HG03520 (cell line): ENCODE results near the gene RPH3AL.

ENCODE experiments used
- ATAC-seq: cut with Tn5 transposase; IDR thresholded peaks from one replicate; pipeline ENCODE4 v1.9.1; 2021; ENCODE audit warnings: mild to moderate bottlenecking, moderate library complexity; ENCODE audit not compliant: unreplicated experiment

Gene RPH3AL

GRCh38 chr17:337022-337420 is 15.6 kb downstream of the RPH3AL start:
- no peak for ATAC-seq

DNA sequence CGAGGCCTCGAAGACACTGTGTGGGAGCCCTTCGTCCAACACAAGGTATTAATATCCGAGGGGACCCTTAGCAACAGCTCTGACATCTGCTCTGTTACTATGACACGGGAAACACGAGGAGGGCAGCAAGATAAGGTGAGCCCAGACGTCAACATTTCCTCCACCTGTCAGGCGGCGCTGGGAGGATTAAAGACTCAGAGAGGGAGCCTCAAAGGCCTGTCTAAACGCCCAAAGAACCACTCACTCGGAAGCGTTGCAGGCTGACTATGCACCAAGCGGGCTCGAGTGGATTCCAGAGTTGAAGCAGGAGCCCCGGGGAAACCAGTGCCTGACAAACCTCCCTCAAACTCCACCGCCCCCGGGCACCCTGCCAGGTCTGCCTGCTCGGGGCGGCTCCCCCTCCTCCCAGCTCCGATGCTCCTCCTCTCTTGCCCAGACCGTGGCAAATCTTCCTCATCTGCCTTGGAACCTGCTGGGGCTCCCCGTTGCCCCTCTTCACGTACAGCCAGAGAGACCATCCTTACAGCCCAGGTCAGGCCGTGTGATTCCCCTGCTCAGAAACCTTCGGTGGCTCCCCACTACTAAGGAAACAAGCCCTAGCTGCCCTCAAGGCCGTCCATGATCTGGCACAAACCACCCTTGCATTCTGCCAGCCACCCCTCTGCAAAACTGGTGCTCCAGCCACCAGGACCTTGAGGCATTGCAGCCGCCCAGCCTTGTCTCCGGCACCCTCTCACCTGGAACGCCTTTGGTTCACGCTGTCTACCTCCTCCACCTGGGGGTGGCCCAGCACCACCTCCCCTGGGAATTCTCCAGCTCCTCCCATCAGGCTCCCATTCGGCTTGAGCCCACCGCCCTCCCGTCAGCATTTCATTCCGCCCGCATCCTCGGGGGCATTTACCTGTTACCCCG is 16.2 kb downstream of the RPH3AL start:
- ATAC-seq = no peak

DNA sequence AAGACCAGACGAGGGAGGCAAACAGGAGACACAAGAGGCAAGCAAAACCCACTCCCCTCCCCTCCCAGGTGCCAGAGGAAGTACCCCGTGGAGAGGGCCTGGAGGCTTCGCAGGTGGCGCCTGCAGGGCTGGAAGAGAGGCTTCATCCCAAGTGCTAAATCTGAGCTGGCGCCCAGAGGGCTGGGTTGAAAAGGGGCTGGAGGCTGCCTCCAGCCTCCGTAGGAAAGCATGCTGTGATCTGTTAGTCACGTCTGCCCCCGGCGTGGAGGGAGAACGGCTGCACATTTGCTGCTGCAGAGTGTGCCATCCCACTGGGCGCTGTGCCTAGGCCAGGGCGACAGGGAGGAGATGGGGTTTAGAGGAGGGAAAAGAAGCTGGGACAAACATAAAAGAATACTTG is 16.9 kb downstream of the RPH3AL start:
- ATAC-seq = no peak

DNA sequence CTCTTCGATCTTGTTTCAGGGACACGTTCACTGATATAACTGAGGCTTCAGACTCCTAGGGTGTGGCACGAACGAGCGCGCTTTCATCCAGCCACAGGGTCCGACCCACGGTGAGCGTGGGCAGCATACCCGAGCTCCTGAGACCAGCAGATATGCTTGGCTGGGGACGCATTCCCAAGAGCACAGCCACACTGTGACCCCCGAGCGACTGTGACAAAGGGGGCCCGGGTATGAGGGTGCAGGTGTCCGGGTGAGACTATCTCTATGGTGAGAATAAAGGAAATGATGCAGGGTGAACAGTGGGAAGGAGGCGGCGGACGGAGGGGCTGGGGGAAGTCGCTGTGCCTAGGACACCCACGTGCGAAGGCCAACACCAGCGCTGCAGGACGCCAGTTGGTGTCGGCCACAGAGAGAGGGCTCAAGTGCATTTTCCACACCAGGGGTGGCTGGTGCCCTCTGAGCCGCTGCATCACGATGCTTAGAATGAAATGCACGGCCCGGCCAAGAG is 17.6 kb downstream of the RPH3AL start:
- ATAC-seq = no peak

DNA sequence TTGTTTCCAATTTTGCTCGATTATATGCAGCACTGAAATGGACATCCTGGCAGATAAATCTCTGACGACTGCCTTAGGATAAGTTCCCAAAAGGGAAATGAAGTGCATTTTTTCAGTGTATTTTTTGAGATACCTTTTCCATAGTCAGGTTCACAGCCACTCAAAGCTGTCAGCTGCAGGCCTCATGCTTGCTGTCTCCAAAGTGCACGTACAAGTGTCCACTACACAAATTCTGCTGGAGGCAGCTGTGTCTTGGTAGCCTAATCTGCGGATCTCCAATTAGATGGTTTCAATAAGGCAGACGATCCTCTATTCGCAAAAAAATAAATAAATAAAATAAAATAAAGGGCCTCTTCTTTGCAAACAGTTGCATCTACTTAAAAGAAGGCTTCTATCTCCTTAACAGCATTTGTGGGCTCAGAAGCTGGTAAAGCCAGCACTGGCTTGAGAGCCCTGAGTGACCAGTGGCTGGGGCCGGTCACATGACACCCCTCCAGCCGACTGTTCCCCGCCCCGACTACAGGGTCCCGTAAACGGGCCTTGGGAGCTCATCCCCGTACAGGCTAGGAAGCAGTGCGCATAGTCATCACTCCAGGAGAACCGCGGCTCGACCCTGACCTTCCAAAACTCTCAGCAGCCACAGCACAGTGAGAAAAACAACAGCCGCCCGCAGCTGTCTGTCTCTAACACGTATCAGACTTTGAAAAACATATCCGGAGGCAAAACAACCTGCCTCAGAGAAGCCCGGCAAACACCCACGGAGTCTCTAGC is 18.8 kb downstream of the RPH3AL start:
- no peak for ATAC-seq

DNA sequence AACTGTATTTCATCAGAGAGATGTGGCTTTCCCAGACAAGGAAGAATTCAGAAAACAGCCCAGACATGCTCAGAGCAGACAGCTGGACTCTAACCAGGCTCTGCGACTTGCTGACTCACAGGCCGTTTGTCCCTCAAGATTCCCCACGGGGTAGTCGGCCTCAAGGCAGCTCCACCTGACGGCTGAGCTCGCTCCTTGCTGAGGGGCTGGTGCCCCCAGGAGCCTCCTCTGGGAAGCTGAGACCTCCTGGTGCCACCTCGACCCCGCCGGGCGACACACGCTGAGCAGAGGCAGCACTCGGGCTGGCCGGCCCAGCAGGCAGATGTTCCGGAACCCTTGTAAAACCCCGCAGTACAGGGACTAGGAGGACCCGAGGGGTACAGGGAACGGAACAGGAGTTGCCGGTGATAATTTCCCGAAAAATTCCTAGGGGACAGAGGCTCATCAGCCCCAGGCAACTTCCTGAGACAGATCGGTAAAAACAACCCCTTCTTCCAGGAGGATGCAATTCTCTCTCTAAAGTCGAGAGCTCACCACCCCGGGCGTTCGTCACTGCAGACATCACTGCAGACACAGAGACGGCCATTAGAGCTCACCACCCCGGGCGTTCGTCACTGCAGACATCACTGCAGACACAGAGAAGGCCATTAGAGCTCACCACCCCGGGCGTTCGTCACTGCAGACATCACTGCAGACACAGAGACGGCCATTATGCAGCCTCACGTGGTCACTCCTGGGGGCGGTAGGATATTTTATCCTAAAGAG is 19.9 kb downstream of the RPH3AL start:
- no peak for ATAC-seq

DNA sequence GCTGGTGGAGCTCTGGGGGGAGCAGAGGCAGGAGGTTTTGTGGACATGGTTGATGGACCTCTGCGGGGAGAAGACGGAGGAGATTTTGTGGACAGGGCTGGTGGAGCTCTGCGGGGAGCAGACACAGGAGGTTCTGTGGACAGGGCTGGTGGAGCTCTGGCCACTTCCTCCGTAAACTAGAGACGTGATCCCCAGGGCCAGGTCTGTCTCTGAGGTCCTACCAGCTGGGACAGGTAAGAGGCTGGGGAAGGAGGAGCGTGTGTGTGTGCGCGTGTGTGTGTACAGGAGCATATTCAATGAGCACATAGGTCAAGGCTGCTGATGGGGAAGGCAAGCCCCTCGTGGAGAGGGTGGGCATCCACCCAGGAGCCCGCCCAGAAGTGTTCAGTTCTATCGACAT is 20.6 kb downstream of the RPH3AL start:
- no peak for ATAC-seq

DNA sequence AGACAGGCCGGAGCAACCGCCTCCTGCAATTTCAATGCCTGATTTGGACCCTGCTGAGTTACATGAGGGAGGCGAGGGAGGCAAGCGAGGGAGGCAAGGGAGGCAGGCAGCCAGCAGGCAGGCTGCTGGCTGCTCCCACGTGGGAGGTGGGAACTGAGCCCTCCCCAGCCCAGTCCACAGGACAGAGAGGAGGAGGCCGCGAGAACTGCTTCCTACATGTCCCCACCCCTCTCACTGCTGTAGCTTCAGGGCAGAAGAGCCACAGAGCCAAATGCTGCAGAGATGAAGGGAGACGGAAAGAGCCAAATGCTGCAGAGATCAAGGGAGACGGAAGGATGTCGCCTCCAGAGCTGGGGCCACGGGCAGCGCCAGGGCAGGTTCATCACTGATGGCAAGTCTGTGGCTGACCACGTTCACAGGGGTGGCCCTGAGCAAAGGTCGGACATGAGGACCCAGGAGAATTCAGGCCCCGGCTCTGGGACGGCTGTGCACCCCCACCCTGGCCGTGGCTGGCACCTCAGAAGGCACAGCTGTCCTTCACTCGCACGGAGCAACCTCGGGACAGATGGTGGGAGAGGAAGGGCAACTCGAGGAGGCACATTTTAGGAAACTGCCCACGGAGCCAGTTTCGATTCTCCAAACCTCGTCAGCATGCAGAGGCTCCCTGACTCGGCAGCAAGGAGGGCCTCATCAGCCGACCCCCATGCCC is 21.5 kb downstream of the RPH3AL start:
- ATAC-seq = no peak

GRCh38 chr17:329784-330420 is 22.7 kb downstream of the RPH3AL start:
- ATAC-seq = no peak

- ATAC-seq = no peak
Observed at GRCh38 chr17:327971-328370, 24.6 kb downstream of the RPH3AL start.

DNA sequence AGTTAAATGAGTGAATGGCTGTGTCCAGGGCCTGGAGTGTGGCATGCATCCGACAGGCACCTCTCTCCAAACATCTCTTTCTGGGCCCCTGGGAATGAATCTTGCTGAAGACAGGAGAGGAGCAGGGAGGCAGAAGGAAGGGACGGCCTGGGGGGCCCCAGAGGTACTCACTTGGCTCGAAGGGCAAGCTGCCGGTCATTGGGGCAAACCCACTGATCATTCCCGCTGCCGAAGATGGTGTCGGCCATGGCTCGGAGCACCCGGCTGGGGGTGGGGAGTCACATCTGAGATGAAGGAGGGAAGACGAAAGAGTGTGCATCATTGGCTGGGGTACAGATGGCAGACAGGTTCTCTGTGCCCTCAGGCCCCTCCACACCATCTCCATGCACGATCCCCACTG is 25.3 kb downstream of the RPH3AL start:
- no peak for ATAC-seq

DNA sequence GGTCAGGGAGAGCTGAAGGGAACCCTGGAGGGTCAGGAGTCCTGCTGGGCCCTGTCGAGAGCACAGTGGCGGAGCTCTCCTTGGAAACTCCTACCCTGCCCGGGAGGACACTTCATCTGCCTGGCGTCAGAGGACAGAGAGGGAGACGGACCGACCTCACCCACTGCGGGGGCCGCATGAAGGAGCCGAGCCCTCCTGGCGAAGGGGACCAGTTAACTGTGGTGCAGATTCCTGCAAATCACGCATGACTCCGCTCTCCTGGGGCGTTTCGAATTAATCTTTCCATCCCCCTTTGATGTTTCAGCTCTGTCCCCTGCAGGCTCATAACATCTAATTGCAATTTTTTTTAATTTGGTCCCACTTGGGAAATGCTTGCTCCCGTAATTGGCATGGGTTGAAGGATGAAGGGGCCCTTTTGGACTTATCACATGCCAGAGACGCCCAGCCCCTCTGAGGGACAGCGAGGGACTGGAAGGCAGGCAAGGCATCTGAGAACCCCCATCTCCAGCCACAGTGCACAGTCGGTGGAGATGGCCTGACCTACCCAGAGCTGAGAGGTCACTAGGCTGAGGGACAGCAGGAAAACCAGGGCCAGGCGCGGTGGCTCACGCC is 26.5 kb downstream of the RPH3AL start:
- no peak for ATAC-seq

- no peak for ATAC-seq
Observed at GRCh38 chr17:325270-326009, 27.2 kb downstream of the RPH3AL start.

DNA sequence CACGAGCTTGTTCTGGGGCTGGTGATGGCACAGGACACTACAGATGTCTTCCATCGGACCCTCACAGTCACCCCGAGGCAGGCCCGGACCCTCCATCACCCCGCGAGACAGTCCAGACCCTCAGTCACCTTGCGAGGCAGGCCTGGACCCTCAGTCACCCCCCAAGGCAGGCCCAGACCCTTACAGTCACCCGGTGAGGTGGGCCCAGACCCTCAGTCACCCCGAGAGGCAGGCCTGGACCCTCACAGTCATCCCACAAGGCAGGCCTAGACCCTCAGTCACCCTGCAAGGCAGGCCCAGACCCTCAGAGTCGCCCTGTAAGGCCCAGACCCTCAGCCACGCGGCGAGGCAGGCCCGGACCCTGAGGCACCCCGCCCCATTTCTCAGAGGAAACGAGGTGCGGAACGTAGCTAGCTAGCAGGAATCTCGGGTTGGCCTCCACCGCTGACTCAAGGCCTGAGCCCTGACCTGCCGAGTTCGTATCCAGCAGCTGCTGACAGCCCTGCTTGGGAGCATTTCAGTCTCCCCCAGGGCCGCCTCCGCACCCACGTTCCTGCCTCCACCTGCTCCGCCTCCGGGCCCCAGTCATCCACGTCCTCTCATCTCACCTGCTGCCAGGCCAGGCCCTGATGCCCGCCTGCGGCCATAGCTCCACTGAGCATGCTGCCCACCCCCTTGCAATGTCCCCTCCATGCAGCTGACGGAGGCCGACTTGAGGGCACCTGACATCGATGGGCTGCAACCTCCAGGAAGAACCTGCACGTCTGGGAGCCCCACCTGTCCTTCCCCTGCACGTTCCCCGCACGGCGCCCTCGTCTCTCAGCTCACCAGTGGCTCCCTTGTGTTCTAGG is 28.7 kb downstream of the RPH3AL start:
- no peak for ATAC-seq

GRCh38 chr17:323181-323580 is 29.4 kb downstream of the RPH3AL start:
- no peak for ATAC-seq

- no peak for ATAC-seq
Observed at GRCh38 chr17:322006-322780, 30.4 kb downstream of the RPH3AL start.

GRCh38 chr17:321386-321941 is 31.1 kb downstream of the RPH3AL start:
- no peak for ATAC-seq
